Thyroid gland (tissue), 4 donors: ENCODE results near the gene PPP1CB. TPM values are rescaled to one million over a fixed set of nuclear protein-coding genes. Genes with fewer than 3 reads are reported as not detected.
A peak's percentile ranks its signal among the peaks of the same experiment; 100 is the strongest.

Experiments
- DNase-seq, 2 donors: peaks; one replicate each; pipeline ENCODE4 v3.0.0-alpha.2; 2019
- H3K27ac ChIP-seq, 3 donors: fragments of 200-600 bp; sonication (generic); 1 replicate in 2 of 3; 2 replicates in 1 of 3; pipeline ENCODE4 v1.5.1; 2016 to 2019; ENCODE audit warnings: mild to moderate bottlenecking in 1 of 3, moderate library complexity in 1 of 3
- H3K27me3 ChIP-seq: fragments of 200-600 bp; sonication (generic); one replicate; pipeline ENCODE4 v1.5.1; 2019
- H3K36me3 ChIP-seq, 2 donors: fragments of 200-600 bp; sonication (generic); one replicate each; pipeline ENCODE4 v1.5.1; 2016 to 2019
- H3K4me1 ChIP-seq, 2 donors: fragments of 200-600 bp; sonication (generic); one replicate each; pipeline ENCODE4 v1.5.1; 2017 to 2019
- H3K4me3 ChIP-seq, 3 donors: fragments of 200-600 bp; sonication (generic); replicated peaks in 1 of 3; 1 replicate in 2 of 3; 2 replicates in 1 of 3; pipeline ENCODE4 v1.5.1; 2016; ENCODE audit warnings: mild to moderate bottlenecking in 1 of 3
- H3K9me3 ChIP-seq: fragments of 200-600 bp; sonication (generic); one replicate; pipeline ENCODE4 v1.5.1; 2017
- POLR2A ChIP-seq, 2 donors: fragments of 450-650 bp; IDR thresholded peaks; one replicate each; pipeline ENCODE4 v1.6.1; 2017; ENCODE audit warnings: antibody characterized with exemption in 2 of 2, mild to moderate bottlenecking in 2 of 2, moderate library complexity in 1 of 2
- WGBS, 2 donors: methylation state at CpG; one replicate each; pipeline ENCODE4 v1.1.5; 2017; 5-methylcytosine and 5-hydroxymethylcytosine counted together
- intact Hi-C: fragments of 100-400 bp; cut with DNase I; formaldehyde crosslinking; loops from one replicate; pipeline ENCODE4 v1.15.1; 2023
- total RNA-seq, 4 donors: library from RNA; depleted of rRNA; stranded (reverse); fragments of >200 nt; gene quantifications; one replicate each; pipeline ENCODE4 v1.2.3, GENCODE V29; 2016
- TF ChIP-seq, protein P1 (sequence below), 6 experiments: fragments of 200-600 bp in 3 of 6; fragments of 450-650 bp in 3 of 6; sonication (generic) in 3 of 6; IDR thresholded peaks; one replicate each; pipeline ENCODE4 v1.5.1; 2016 to 2019; ENCODE audit warnings: antibody characterized with exemption in 6 of 6, mild to moderate bottlenecking in 2 of 6, inconsistent platforms in 1 of 6, moderate library complexity in 1 of 6

Gene PPP1CB
- total RNA-seq, 4 donors from 2014 or later, result 142 to 229 (median 199) TPM

DNA sequence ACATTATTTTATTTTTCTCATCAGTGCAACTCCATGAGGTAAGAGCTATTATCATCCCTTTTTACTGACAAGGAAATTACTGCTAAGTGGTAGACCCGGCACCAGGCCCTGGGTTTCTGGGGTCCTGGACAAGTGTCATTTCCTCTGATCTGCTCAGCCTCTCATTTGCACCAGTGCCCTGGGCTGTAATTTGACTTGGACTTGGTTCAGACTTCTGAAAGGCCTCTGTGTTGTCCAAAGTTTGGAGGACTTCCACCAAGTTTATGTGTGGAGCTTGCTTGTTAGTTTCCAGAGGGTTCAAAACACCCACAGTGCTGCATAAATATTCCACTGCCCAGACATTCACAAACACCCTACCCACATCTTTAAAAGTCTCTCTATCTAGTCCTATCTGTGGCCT lies 44.0 kb upstream of the PPP1CB start:
- Histone ChIP-seq H3K4me3 (no peak overlapping the region), H3K4me1 (peaks cover 12 to 21% of the 10 kb centered on the region in 2 donors), H3K9me3 (no peaks in the 10 kb centered on the region), H3K27me3 (no peaks in the 10 kb centered on the region), H3K27ac (no peak overlapping the region), H3K36me3 (no peaks in the 10 kb centered on the region)
- TF ChIP-seq POLR2A (IDR thresholded peaks at IDR 0.05), result no peak
- TF ChIP-seq, protein P1, sequence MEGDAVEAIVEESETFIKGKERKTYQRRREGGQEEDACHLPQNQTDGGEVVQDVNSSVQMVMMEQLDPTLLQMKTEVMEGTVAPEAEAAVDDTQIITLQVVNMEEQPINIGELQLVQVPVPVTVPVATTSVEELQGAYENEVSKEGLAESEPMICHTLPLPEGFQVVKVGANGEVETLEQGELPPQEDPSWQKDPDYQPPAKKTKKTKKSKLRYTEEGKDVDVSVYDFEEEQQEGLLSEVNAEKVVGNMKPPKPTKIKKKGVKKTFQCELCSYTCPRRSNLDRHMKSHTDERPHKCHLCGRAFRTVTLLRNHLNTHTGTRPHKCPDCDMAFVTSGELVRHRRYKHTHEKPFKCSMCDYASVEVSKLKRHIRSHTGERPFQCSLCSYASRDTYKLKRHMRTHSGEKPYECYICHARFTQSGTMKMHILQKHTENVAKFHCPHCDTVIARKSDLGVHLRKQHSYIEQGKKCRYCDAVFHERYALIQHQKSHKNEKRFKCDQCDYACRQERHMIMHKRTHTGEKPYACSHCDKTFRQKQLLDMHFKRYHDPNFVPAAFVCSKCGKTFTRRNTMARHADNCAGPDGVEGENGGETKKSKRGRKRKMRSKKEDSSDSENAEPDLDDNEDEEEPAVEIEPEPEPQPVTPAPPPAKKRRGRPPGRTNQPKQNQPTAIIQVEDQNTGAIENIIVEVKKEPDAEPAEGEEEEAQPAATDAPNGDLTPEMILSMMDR (IDR thresholded peaks at IDR 0.05), result no peak
- 53 to 57% methylated on average over 1 of the region's 1 CpG for WGBS, 2 donors
- DNase-seq, result no peak
- intact Hi-C loops, result no loop called here

- TF ChIP-seq, protein P1 (IDR thresholded peaks at IDR 0.05), result no peak
- TF ChIP-seq POLR2A (IDR thresholded peaks at IDR 0.05), result peak in 1 of 2 donors; percentile 29
- no peaks in the 10 kb centered on the region for H3K36me3 ChIP-seq
- H3K4me3 ChIP-seq, result no peak overlapping the region
- peak overlapping the region; percentile 54 to 84 (median 79) for H3K27ac ChIP-seq
- WGBS, 2 donors, result 38 to 40% methylated on average over 8 of the region's 8 CpGs
- peak; percentile 64 to 71 for DNase-seq
- intact Hi-C loops, result no loop called here
- H3K9me3 ChIP-seq, result no peaks in the 10 kb centered on the region
- peaks cover 9 to 12% of the 10 kb centered on the region in 2 donors for H3K4me1 ChIP-seq
- no peaks in the 10 kb centered on the region for H3K27me3 ChIP-seq
Measured at GRCh38 chr2:28709101-28709500, 42.5 kb upstream of the PPP1CB start.

- TF ChIP-seq, protein P1 (IDR thresholded peaks at IDR 0.05), result no peak
- TF ChIP-seq POLR2A (IDR thresholded peaks at IDR 0.05), result no peak
Measured at GRCh38 chr2:28710545-28710944, 41.1 kb upstream of the PPP1CB start.

GRCh38 chr2:28713577-28714298 lies 37.9 kb upstream of the PPP1CB start:
- WGBS, 2 donors, result 93 to 94% methylated on average over 8 of the region's 8 CpGs

More at GRCh38 chr2:28710545-28710944, 41.1 kb upstream of the PPP1CB start:
- DNase-seq, result no peak
- H3K4me3 ChIP-seq, result no peak overlapping the region
- no peak overlapping the region for H3K27ac ChIP-seq
- H3K36me3 ChIP-seq, result no peaks in the 10 kb centered on the region
- peaks cover 11 to 14% of the 10 kb centered on the region in 2 donors for H3K4me1 ChIP-seq
- intact Hi-C loops, result loop anchor here (10.0 kb wide), 1 partner anchor 46 kb away; no protein-coding TSS in a partner anchor
- 96 to 98% methylated on average over 4 of the region's 4 CpGs for WGBS, 2 donors
- H3K27me3 ChIP-seq, result no peaks in the 10 kb centered on the region
- no peaks in the 10 kb centered on the region for H3K9me3 ChIP-seq

More at GRCh38 chr2:28713577-28714298, 37.9 kb upstream of the PPP1CB start:
- Histone ChIP-seq H3K4me1 (peaks cover 28 to 30% of the 10 kb centered on the region in 2 donors), H3K9me3 (no peaks in the 10 kb centered on the region), H3K27ac (no peak overlapping the region), H3K4me3 (no peak overlapping the region), H3K27me3 (no peaks in the 10 kb centered on the region), H3K36me3 (no peaks in the 10 kb centered on the region)
- no peak for DNase-seq
- intact Hi-C loops, result loop anchor here (10.0 kb wide), 1 partner anchor 49 kb away; no protein-coding TSS in a partner anchor
- TF ChIP-seq, protein P1 (IDR thresholded peaks at IDR 0.05), result no peak
- TF ChIP-seq POLR2A (IDR thresholded peaks at IDR 0.05), result no peak
